Ovary (tissue), 1 donor: ENCODE data around the gene LRRC8C.

Experiments used
- EP300 ChIP-seq: sonication (generic); formaldehyde crosslinking; IDR thresholded peaks from one replicate; pipeline ENCODE4 v1.6.1; 2017; ENCODE audit warnings: antibody characterized with exemption
- POLR2A ChIP-seq: fragments of 450-650 bp; IDR thresholded peaks from one replicate; pipeline ENCODE4 v1.6.1; 2017; ENCODE audit warnings: antibody characterized with exemption, mild to moderate bottlenecking, moderate library complexity

- no peak for TF ChIP-seq EP300
- no peak for TF ChIP-seq POLR2A
These were observed 36.2 kb upstream of the LRRC8C start for GRCh38 chr1:89596698-89597097.
